Measurements from ENCODE around the gene IQGAP2.

IQGAP2 gene

GRCh38 chr5:76385540-76385939 lies 17.5 kb upstream of the IQGAP2 start:
- no peak for DNase-seq (ENCODE audit: low spot score)

GRCh38 chr5:76386360-76386759 lies 16.7 kb upstream of the IQGAP2 start:
- DNase-seq (ENCODE audit: low spot score) = no peak

GRCh38 chr5:76388236-76388635 lies 14.8 kb upstream of the IQGAP2 start:
- no peak for DNase-seq (ENCODE audit: low spot score)

GRCh38 chr5:76388791-76389512 lies 14.1 kb upstream of the IQGAP2 start:
- DNase-seq (ENCODE audit: low spot score) = no peak

GRCh38 chr5:76389513-76390154 lies 13.5 kb upstream of the IQGAP2 start:
- DNase-seq (ENCODE audit: low spot score) = no peak

- no peak for DNase-seq (ENCODE audit: low spot score)
These were observed 12.1 kb upstream of the IQGAP2 start for GRCh38 chr5:76391014-76391413.

GRCh38 chr5:76393035-76393680 lies 9.9 kb upstream of the IQGAP2 start:
- DNase-seq (ENCODE audit: low spot score) = no peak

- no peak for DNase-seq (ENCODE audit: low spot score)
These were observed 5.9 kb upstream of the IQGAP2 start for GRCh38 chr5:76397200-76397599.

GRCh38 chr5:76399268-76399667 lies 3.8 kb upstream of the IQGAP2 start:
- DNase-seq (ENCODE audit: low spot score) = no peak

- no peak for DNase-seq (ENCODE audit: low spot score)
These were observed 2.6 kb upstream of the IQGAP2 start for GRCh38 chr5:76400466-76400865.

- no peak for DNase-seq (ENCODE audit: low spot score)
These were observed 1.3 kb upstream of the IQGAP2 start for GRCh38 chr5:76401801-76402250.

GRCh38 chr5:76402251-76402885 lies 717 bp upstream of the IQGAP2 start:
- DNase-seq (ENCODE audit: low spot score) = no peak

GRCh38 chr5:76403766-76404222 lies 709 bp downstream of the IQGAP2 start:
- no peak for DNase-seq (ENCODE audit: low spot score)

GRCh38 chr5:76404223-76405211 lies 1.4 kb downstream of the IQGAP2 start:
- no peak for DNase-seq (ENCODE audit: low spot score)

GRCh38 chr5:76406014-76406413 lies 2.9 kb downstream of the IQGAP2 start:
- no peak for DNase-seq (ENCODE audit: low spot score)

GRCh38 chr5:76406673-76407072 lies 3.6 kb downstream of the IQGAP2 start:
- DNase-seq (ENCODE audit: low spot score) = no peak

GRCh38 chr5:76408104-76408654 lies 5.1 kb downstream of the IQGAP2 start:
- no peak for DNase-seq (ENCODE audit: low spot score)

- no peak for DNase-seq (ENCODE audit: low spot score)
These were observed 9.4 kb downstream of the IQGAP2 start for GRCh38 chr5:76412511-76412910.

GRCh38 chr5:76413746-76414145 lies 10.7 kb downstream of the IQGAP2 start:
- DNase-seq (ENCODE audit: low spot score) = no peak

- DNase-seq (ENCODE audit: low spot score) = no peak
These were observed 11.7 kb downstream of the IQGAP2 start for GRCh38 chr5:76414788-76415187.

- no peak for DNase-seq (ENCODE audit: low spot score)
These were observed 12.8 kb downstream of the IQGAP2 start for GRCh38 chr5:76415855-76416254.

Data from kidney capillary endothelial cell (primary cell).